Adrenal gland (tissue), 12 donors: ENCODE data around the gene GATAD2B. TPM values are rescaled to one million over a fixed set of nuclear protein-coding genes. Genes with fewer than 3 reads are reported as not detected.

Experiments
- DNase-seq, 7 donors: peaks; one replicate each; pipeline ENCODE4 v3.0.0-alpha.2; 2019 to 2020
- H3K27ac ChIP-seq, 5 donors: fragments of 200-600 bp; sonication (generic) in 4 of 5; 1 replicate in 3 of 5; 2 replicates in 2 of 5; pipeline versions ENCODE4 v1.5.1 to v1.8.0; 2016 to 2020; ENCODE audit warnings: mild to moderate bottlenecking in 1 of 5
- H3K27me3 ChIP-seq: fragments of 200-600 bp; 2 replicates; pipeline ENCODE4 v1.8.0; 2021
- H3K36me3 ChIP-seq, 2 donors: fragments of 200-600 bp; replicated peaks in 1 of 2; 1 replicate in 1 of 2; 2 replicates in 1 of 2; pipeline versions ENCODE4 v1.5.1 to v1.8.0; 2018 to 2022
- H3K4me1 ChIP-seq, 2 donors: fragments of 200-600 bp; replicated peaks in 1 of 2; 1 replicate in 1 of 2; 2 replicates in 1 of 2; pipeline versions ENCODE4 v1.5.1 to v1.8.0; 2018 to 2021
- H3K4me3 ChIP-seq, 4 donors: fragments of 200-600 bp; sonication (generic) in 3 of 4; one replicate each; pipeline ENCODE4 v1.5.1; 2016 to 2018
- H3K9me3 ChIP-seq, 3 donors: fragments of 200-600 bp; sonication (generic) in 1 of 3; replicated peaks in 1 of 3; 1 replicate in 2 of 3; 2 replicates in 1 of 3; pipeline versions ENCODE4 v1.5.1 to v1.8.0; 2016 to 2021
- CTCF ChIP-seq, 6 experiments: fragments of 450-650 bp in 4 of 6; fragments of 200-600 bp in 2 of 6; sonication (generic) in 1 of 6; IDR thresholded peaks; 1 replicate in 5 of 6; 2 replicates in 1 of 6; pipeline versions ENCODE4 v1.5.1 to v1.8.0; 2016 to 2021; ENCODE audit warnings: antibody characterized with exemption in 6 of 6, mild to moderate bottlenecking in 2 of 6, moderate library complexity in 1 of 6
- POLR2A ChIP-seq, 2 donors: fragments of 450-650 bp; IDR thresholded peaks; one replicate each; pipeline ENCODE4 v1.6.1; 2017; ENCODE audit warnings: antibody characterized with exemption in 2 of 2, mild to moderate bottlenecking in 2 of 2, moderate library complexity in 1 of 2
- WGBS, 4 donors: extraction: QIAGEN DNeasy Blood & Tissue Kit in 2 of 4; methylation state at CpG; one replicate each; pipeline versions ENCODE4 v1.1.5 to v1.1.7; 2013 to 2017; 5-methylcytosine and 5-hydroxymethylcytosine counted together
- intact Hi-C, 2 donors: fragments of 100-400 bp; cut with DNase I; formaldehyde crosslinking; loops; one replicate each; pipeline versions ENCODE4 v1.14.1 to v1.15.0; 2022 to 2023
- polyA plus RNA-seq, 3 donors: library from polyadenylated mRNA; stranded (reverse); fragments of 200-250 nt in 2 of 3; fragments of 350-450 nt in 1 of 3; fragmentation: Illumina TruSeq in 1 of 3; extraction: RNeasy Lipid Tissue Mini Kit (QIAGEN cat#74804) in 1 of 3; gene quantifications; one replicate each; pipeline ENCODE4 v1.2.3, GENCODE V29; 2013 to 2014
- total RNA-seq, 9 donors: library from RNA; depleted of rRNA in 4 of 9; stranded (reverse); fragments of >200 nt in 4 of 9; fragments of 120-200 nt in 1 of 9; fragmentation: NEBNext Ultra II Directional in 1 of 9; extraction: Animal tissue kit (Norgen Biotek cat#: 25700) in 1 of 9; gene quantifications; one replicate each; pipeline versions ENCODE4 v1.1.0 to v1.2.4, GENCODE V29; 2013 to 2023
- donor health status: healthy with polysubstance abuse.
- donor health status: Bipolar disorder and iron deficiency.
- donor health status: DM: yes; HTN: yes; CAD: no.
- donor health status: DM: no; HTN: no; CAD: no.
- donor health status: DM: no; HTN: no; CAD: no.
- donor health status: DM: yes; HTN: yes; CAD: no.

The GATAD2B gene
- total and polyA plus RNA-seq, 12 donors, result 3.0 to 43.3 (median 16.6) TPM

GRCh38 chr1:153794624-153795329 lies 128.0 kb downstream of the GATAD2B start:
- DNase-seq, result peak in 2 of 7 donors; percentile 11 to 46
- intact Hi-C loops, result loop anchor here (5.0 to 10.0 kb wide), 2 partner anchors 150 to 193 kb away; partner anchors contain the start of genes DENND4B (in 2 of the 2) and RAB13 (in 2 of the 2)
- WGBS, 4 donors, result 46 to 66% (median 49%) methylated on average over 5 to 14 of the region's 14 CpGs; no CpG with 5 or more reads in 1 of the 4 donors

GRCh38 chr1:153793973-153794615 lies 128.7 kb downstream of the GATAD2B start:
- Histone ChIP-seq H3K27ac (no peak overlapping the region), H3K4me1 (peaks cover 0 to 18% of the 10 kb centered on the region in 2 donors), H3K27me3 (no peaks in the 10 kb centered on the region), H3K9me3 (no peaks in the 10 kb centered on the region), H3K4me3 (no peak overlapping the region), H3K36me3 (no peaks in the 10 kb centered on the region)
- intact Hi-C loops, result loop anchor here (10.0 kb wide), 1 partner anchor 151 kb away; the partner anchor contains the start of gene DENND4B (in 2 of the 2)
- TF ChIP-seq CTCF (IDR thresholded peaks at IDR 0.05), result no peak
- WGBS, 4 donors, result 73 to 86% (median 80%) methylated on average over 9 to 12 of the region's 12 CpGs
- no peak for DNase-seq

More at GRCh38 chr1:153794624-153795329, 128.0 kb downstream of the GATAD2B start:
- Histone ChIP-seq H3K27ac (no peak overlapping the region), H3K9me3 (no peaks in the 10 kb centered on the region), H3K4me1 (peaks cover 0 to 14% of the 10 kb centered on the region in 2 donors), H3K4me3 (no peak overlapping the region), H3K27me3 (no peaks in the 10 kb centered on the region), H3K36me3 (no peaks in the 10 kb centered on the region)
- TF ChIP-seq CTCF (IDR thresholded peaks at IDR 0.05) (no peak), POLR2A (IDR thresholded peaks at IDR 0.05) (no peak)

DNA sequence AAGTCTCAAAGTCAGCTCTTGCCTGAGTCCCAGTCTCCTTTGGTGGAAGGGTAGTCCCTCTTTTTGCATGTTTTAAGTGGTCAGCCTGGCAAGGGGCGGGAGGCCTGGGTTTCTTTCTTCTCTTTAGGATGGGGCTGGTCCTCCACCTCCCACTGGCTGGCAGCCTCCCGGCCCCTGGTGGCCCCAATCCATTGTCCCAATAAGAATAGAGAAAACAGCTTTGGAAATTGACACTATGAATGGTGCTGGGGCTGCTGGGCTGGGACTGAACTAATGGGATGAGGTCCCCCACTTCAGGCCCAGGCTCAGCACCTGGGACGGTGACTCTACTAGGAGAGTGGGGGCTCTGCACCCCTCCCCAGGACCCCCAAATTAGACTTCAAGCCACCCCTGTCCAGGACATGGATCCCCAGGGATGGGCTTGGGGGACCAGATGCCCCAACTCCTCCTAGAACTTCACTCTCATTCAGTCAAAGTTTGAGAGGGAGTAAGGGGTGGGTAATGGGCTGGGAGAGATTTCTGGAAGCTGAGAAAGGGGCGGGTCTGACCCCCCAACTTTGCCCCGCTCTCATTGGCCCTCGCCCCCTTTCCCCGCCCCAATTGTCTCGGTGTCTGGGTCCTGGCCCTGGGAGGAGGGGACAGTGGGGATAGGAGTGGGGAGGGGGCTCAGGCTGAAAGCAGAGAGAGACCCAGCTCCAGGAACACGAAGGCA lies 129.4 kb downstream of the GATAD2B start:
- WGBS, 4 donors, result 64 to 77% (median 73%) methylated on average over 4 to 9 of the region's 9 CpGs
- no peaks in the 10 kb centered on the region for H3K36me3 ChIP-seq
- no peak for TF ChIP-seq CTCF (IDR thresholded peaks at IDR 0.05)
- no peak for TF ChIP-seq POLR2A (IDR thresholded peaks at IDR 0.05)
- no peak overlapping the region for H3K4me3 ChIP-seq
- intact Hi-C loops, result loop anchor here (10.0 kb wide), 1 partner anchor 151 kb away; the partner anchor contains the start of gene DENND4B (in 2 of the 2)
- H3K27ac ChIP-seq, result no peak overlapping the region
- peaks cover 0 to 18% of the 10 kb centered on the region in 2 donors for H3K4me1 ChIP-seq
- no peaks in the 10 kb centered on the region for H3K27me3 ChIP-seq
- no peak for DNase-seq
- H3K9me3 ChIP-seq, result no peaks in the 10 kb centered on the region

DNA sequence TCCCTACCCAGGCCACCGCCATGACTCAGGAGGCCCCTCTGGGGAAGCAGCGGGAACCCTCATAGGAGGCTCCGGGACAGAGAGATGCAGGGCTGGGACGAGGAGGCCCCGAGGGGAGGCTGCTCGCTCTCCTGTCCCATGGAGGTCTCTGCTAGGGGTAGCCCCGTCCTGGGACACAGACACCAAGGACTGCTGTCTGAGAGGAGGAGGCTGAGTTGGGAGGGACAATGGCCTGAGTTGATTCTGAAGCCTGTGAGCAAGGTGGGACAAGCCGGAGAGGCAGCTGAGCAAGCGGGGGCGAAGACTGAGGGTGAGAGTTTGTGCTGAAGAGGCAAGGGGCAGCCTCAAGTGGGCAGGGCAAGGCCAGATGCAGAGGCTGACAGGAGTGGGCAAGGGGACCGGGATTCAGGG lies 130.1 kb downstream of the GATAD2B start:
- no peak overlapping the region for H3K27ac ChIP-seq
- no peaks in the 10 kb centered on the region for H3K36me3 ChIP-seq
- H3K4me1 ChIP-seq, result peaks cover 0 to 18% of the 10 kb centered on the region in 2 donors
- H3K9me3 ChIP-seq, result no peaks in the 10 kb centered on the region
- no peak for TF ChIP-seq CTCF (IDR thresholded peaks at IDR 0.05)
- no peak for TF ChIP-seq POLR2A (IDR thresholded peaks at IDR 0.05)
- 81 to 92% (median 89%) methylated on average over 7 to 11 of the region's 11 CpGs for WGBS, 4 donors
- DNase-seq, result no peak
- H3K27me3 ChIP-seq, result no peaks in the 10 kb centered on the region
- intact Hi-C loops, result loop anchor here (10.0 kb wide), 1 partner anchor 152 kb away; the partner anchor contains the start of gene DENND4B (in 2 of the 2)
- H3K4me3 ChIP-seq, result no peak overlapping the region
